COLO829 (cell line): ENCODE measurements around the gene SGMS1.
"Not testable (repeated sequence)": the region's sequence is repeated elsewhere in the genome, so short reads cannot be mapped to it uniquely, and the experiment has no call there.

Experiments
- DNase-seq: peaks from one replicate; pipeline ENCODE4 v3.0.0; 2012; ENCODE audit warnings: low spot score

Gene SGMS1

DNA sequence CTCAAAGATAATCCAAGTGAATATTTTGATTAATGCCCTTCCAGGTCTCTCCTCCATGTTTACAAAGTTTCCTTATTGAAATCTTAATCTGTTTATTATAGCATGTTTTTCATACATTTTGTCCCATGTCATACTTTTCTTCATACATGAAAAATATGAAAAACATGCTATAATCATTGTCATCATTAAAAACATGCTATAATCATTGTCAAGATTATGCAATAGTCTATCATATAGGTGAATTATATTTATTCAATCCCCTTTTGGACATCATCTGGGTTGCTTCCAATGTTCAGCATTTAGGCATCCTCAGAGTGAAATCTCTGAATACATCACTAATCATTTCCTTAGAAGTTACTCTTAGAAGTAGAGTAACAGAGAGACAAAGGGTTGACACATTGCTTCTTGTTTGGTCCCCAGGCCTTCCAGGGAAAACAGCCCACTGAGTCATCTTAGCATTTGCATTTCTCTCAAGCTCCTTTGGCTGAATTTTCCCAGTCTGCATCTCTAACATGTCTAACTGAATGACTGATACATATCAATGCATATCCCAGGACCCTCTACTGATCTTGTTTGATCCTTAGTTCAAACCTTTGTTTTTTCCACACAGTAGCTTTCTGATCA, 87.0 kb downstream of the SGMS1 start:
- DNase-seq = no peak

DNA sequence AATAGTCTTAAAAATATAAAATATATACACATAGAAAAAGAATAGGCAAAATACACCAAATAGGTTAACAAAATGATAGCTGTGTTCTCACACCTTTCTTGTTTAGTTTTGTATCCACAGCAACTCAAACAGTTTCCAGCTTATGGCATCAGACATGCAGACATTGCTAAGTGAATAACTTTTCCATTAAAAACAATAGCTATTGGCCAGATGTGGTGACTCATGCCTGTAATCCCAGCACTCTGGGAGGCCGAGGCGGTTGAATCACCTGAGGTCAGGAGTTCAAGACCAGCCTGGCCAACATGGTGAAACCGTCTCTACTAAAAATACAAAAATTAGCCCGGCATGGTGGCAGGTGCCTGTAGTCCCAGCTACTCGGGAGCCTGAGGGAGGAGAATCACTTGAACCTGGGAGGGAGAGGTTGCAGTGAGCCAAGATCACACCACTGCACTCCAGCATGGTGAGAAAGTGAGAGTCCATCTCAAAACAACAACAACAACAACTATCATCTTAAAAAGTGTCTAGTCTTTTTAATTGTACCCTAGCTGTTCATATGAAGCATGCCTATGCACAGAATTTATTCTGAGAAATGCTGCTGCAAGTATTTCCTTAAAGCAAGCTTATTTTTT, 88.9 kb downstream of the SGMS1 start:
- DNase-seq = not testable (repeated sequence)

DNA sequence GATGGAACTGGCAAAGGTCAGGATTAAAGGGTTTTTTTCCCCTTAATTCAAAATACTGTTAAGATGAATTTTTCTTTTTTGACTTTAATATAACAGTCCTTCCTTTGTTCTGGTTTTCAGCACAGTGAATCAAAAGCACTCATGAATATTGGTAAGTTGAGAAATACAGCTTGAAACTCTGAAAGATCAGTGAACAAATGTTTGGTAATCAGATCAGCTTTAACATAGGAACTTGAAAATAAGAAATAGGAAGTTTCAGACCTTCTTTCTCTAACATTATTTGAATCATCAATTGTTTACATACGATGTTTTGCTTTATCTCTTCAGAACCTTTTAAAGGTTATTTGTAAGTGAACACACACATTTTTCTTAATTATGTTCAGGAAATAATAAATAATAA, 90.5 kb downstream of the SGMS1 start:
- DNase-seq = no peak

DNA sequence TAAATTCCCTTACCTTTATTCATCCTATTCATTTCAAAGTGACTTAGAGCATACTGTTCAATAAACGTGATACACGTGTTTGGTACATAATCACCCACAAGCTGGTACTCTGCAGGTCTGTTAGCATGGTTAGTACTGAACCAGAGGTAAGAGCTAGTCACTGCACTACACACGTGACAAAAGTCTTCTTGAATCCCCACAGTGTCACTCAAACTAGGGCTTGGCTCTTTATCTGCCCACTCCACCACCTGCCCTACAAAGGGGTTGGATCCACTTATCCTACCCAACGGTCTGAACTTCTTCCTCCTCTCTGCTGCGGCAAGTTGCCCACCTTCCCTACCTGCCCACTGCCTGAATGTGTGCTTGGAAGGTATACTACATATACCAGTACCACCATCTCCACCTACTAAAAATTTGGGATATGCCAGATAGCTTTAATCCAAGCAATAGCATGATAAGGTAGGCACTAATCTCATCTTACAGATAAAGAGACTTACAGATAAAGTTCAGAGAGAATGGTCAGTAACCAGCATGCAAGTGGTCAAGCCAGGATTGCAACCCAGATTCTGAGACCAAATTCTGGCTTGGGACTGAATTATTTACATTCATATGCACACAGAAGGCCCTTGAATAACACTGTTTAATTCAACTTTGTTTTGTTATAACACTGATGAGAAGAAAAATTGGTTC, 92.2 kb downstream of the SGMS1 start:
- no peak for DNase-seq

DNA sequence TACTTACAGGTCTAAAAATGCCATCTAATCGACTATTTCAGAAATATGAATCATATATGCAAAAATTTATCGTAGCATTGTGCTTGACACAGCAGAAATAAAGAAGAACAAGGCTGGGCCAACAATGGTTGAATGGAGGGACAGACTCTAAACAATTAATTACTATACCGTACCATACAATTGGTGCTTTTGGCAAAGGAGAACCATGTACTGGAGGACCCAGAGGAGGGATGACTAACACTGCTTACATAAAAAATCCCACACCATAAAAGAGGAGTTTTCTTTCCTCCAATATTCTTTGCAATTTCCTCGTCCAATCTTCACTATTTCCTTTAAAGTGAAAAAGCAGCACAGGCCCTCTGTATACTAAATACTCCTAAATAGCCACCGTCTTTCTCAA, 94.1 kb downstream of the SGMS1 start:
- no peak for DNase-seq

DNA sequence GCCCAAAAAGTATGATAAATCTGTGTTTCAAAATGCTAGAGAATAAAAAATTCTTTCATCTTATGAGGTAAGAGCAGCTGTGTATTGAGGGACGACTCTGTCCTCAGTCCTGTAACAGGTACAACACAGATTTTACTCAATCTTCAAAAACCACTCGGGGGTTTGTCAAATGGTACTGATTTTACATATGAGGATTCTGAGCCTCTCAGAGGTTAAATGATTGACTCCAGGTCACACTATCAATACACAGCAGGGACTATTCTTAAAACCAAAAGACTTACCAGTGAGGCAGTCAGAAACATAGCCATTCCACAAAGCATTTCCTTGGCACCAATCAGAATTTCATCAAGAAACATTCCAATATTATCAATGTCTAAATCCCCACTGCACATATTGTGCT, 95.5 kb downstream of the SGMS1 start:
- DNase-seq = no peak

DNA sequence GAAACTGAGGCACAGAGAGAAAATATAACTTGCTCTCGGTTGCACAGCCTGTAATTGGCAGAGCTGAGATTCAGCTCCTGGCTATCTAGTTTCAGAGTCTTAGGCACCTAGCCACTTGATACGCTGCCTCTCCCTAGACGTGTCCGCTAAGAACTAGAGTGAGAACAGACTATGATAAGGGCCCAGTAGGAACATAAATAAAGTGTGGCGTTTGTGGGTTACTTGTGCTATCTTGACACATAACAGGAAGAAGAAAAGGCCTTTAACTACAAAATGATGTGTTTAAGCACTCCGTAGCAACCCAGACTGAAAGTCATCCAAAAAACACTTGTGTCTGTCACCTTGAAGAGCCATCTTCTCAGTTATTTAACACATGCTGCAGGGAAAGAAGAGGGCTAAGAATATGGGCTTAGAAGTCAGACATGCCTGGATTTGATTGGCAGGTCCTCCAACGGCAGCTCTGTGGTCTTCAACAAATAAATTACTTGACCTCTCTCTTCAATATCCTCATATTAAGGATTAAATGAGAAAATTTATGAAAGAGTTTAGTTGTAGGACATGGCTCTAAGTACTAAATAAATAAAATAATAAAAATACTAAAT, 96.2 kb downstream of the SGMS1 start:
- no peak for DNase-seq

DNA sequence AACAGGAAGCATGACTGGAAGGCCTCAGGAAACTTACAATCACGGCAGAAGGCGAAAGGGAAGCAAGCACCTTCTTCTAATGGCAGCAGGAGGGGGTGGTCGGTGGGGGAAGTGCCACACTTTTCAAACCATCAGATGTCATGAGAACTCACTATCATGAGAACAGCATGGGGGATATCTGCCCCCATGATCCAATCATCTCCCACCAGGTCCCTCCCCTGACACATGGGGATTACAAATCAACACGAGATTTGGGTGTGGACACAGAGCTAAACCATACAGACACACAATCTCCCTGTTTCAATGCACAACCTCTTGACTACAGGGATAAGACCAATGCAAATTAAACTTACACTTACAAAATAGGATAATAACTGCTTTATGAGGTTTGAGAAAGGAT, 97.6 kb downstream of the SGMS1 start:
- no peak for DNase-seq

DNA sequence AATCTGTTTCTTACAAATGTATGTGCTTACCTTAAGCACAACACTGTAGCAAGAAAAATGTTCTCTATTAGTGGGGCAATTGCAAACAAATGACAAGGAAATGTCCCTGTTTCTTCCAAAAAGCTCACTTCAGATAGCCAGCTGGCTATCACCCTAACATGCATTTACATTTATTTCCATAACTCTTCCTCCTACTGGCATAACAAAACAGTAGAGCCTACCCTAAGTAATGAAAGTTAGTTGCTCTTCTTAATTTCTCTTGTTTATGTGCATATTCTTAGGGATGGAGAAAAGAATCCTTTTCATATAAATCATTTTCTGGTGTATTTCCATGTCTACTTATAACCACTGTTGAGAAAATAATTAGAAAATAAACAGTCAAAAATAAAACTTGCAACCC, 100.4 kb downstream of the SGMS1 start:
- no peak for DNase-seq

DNA sequence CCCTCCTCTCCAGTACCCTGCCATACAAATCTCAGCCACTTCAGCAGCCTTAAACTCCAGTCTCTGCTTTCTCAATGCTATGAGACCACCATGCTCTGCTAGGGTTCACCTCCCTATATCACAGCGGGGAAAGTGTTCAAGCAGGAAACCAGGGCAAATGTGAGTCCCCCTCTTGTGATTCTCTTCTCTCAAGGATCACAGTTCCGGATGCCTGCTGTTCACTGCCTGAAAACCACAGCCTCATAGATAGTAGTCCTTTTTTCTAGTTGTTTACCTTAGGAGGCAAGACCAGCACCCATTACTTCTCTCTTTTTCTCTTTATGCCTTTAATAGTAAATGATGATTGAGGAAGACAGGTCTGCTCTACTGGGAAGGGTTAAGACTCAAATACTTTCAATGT, 100.8 kb downstream of the SGMS1 start:
- DNase-seq = no peak

DNA sequence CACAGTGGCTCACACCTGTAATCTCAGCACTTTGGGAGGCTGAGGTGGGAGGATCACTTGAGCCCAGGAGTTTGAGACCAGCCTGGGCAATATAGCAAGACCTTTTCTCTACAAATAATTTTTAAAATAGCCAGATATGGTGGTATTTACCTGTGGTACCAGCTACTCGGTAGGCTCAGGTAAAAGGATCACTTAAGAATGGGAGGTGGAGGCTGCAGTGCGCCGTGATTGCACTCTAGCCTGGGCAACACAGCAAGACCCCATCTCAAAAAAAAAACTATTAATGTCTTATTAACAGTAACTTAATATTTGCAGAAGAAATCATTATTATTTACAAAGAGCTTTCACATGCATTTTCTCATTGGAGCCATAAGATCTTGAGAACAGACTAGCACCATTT, 103.6 kb downstream of the SGMS1 start:
- DNase-seq = no peak

DNA sequence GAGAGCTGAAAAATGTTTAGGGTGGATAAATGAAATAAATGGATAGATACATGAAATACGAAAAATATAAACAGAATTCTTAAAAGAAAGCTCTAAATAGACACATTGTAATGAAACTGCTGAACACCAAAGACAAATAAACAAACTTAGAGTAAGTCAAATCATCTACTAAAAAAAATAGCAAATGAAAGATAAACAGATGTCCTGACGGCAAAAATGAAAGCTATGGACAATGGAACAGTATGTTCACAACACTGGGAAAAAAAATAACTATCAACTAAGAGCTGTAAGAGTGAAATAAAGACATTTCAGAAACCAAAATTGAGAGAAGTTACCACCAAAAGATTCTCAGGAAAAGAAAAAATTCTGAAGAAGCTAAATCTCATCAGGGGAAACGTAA, 106.1 kb downstream of the SGMS1 start:
- DNase-seq = no peak

DNA sequence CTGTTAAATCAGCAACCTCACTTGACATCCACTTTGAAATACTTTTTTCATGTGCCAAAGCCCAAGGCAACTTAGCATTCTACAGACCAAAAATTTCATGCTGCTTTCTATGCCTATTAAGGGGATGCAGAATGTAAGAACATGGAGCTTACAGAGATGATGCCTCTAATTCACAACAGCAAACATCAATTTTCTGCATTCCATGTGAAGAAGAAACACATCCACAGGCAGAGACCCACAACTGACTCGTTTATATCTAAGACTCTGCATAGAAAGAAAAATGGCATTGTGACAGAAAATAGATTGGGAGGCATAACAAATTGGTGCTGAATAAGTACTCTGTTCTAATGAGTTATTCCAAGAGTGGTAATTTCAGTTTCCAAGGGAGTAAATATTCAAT, 107.6 kb downstream of the SGMS1 start:
- peak; percentile 22 for DNase-seq

DNA sequence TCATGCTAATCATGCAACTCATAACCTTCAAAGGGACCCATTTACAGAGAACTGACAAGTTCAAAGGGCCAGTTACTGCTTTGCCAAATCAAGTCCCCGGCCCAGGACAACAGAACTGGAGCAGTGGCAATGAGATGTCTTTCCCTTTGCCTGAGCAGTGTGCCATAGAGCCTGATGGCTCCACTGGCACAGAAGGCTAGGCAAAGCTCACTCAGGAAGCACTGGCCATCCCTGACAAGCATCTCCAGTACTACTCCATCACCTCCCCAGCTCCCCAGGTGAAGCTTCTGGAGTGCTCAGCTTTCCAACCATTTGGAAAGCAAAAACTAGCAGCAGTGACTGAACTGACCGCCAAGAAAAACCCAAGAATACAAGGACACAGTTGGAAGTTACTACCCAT, 108.3 kb downstream of the SGMS1 start:
- DNase-seq = no peak

DNA sequence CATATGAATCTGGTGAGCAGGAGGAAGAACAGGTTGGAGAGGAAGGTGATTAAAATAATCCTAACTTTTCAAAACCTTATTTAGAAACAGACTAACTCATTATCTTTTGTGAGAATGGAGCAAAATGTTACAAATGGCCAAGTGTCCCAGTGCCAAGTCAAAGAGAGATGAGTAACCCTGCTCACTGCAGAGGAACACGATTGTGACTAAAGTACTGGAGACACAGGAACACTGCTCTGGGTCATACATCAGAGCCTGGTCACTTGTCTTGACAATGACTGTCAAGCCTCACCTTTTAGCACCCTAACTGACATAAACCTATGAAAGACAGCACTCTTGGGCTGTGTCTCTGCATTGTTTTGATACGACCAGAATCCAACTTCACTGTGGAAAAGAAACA, 108.8 kb downstream of the SGMS1 start:
- no peak for DNase-seq

DNA sequence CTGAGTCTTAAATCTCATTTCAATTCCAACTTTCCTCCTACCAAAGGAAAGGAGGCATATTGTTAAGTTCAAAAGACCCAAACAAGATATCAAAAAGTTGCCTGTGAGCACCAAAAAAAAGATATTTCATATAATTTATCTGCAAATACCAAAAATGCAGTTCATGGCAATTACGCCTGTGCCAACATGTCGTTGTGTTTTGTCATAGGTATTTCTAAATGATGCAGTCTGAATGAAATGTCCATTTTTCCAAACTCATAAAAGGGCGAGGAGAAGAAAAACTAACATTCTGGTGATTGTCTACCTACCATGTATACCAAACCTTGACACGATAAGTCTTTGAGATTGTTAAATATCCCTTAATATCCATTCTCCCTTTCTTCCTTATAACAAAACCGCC, 109.8 kb downstream of the SGMS1 start:
- no peak for DNase-seq

DNA sequence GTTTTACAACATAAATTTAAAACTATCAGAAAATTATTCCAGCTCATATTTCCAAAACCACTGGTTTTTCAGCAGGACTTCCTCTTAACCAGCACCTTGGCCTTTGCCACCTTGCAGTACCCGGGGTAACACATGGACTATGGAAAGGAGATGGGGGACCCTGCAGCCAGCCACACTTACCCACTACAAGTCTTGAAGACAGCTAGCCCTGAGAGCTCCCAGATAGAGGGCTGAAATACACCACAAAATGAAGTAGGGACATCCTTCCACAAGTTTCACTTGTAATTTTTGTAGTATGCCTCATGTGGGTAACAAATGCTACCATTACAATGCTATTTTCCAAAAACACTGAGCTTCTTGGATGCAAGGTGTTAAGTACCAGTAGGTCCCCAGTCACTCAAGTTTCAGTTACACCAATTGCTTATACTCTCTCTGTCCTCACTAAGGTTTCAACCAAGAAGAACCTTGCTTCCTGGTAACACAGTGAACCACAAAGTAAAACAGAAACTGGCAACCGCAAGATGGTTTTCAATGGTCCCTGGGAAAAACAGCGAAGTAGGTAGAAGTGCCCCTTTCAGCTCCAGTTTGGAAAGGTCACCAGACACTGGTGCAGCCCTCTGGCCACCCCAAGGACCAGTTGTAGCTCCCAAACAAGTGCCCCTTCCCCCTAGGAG, 110.9 kb downstream of the SGMS1 start:
- DNase-seq = no peak

DNA sequence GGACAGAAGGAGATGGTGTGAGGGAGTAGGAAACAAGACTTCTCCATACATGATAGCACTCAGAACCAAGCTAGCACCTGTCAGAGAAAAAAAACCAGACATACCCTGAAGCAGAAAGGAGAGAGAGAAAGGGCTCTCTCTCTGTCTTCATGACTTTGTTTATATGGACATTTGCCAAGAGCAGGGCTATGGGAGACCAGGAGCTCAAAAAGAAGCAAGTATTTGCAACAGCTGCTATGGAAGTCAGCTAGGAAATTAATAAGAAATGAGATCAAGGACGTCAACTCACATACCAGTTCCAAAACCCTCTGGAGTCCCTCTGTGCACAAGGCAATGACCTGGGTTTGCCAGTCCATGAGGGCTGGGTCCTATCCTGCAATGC, 111.6 kb downstream of the SGMS1 start:
- no peak for DNase-seq

DNA sequence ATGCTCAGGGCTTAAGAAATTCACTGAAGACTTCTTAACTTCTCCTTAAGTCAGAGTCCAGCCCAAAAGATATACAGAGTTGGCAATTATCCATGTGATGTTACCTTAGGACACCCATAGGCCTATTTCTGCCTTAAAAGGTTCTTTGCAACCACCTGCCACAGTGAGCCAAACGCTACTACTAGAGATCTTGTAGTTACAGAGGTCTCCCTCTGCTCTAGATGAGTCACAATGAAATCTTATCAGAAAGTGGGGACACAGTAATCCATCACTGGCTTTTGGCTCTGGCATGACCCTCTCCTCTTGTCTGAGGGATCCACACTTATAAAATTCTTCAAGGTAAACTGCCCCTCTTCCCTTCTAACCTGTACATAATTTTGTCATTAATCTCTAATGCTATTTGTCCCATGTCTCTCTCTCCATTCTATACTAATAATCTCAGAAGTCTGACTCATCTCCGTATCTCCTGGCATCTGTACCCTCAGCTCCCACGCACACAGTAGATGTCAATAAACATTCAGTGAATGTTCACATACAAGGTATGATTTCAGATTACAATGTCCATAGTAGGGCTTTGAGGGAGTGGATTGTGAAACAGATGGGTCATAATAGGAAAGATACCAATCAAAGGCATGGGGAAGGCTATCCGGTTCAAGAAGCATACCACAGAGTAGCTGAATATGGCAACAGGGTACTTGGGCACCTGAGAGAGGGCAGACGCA, 112.1 kb downstream of the SGMS1 start:
- DNase-seq = no peak

DNA sequence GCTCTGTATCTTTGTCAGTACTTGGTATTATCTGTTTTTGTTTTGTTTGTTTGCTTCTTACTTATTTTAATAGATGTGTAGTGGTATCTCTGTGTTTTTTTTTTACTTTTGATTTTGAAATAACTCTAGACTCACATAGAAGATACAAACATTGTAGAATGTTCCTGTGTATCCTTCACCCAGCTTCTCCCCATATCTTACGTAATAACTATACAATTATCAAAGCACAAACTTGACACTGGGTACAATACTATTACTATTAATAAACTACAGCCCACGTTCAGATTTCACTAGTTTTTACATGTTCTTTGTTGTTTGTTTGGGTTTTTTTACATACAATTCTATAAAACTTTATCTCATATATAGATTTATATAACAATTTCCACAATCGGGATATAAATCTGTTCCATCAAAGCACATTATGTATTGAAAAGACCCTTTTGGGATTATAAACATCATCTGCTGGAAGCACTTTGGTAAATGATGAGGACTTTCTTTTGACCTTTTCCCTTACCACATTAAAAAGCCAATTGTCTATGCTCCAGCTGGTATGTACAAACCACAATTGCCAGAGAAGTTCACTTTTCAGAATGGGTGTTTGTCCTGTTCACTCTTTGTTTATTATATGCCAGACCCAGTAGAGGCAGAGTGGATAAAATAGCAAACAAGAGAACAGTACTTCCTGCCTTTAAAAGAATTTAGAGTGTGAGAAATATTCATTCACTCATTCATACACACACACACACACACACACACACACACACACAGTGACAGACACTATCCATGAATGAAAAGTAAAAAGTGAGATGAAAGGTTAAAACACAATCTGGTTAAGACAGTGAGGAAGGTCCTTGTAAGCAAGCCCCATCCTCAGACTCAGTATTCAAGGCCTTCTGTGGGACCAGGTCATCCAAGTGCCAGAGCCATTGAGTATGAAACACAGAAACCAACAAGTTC, 113.0 kb downstream of the SGMS1 start:
- DNase-seq = peak; percentile 40
